GM19467 (cell line): Measurements from ENCODE around the gene LARP4B.

Experiments
- ATAC-seq: cut with Tn5 transposase; IDR thresholded peaks from one replicate; pipeline ENCODE4 v1.9.1; 2021; ENCODE audit warnings: mild to moderate bottlenecking, moderate library complexity; ENCODE audit not compliant: unreplicated experiment

The LARP4B gene

DNA sequence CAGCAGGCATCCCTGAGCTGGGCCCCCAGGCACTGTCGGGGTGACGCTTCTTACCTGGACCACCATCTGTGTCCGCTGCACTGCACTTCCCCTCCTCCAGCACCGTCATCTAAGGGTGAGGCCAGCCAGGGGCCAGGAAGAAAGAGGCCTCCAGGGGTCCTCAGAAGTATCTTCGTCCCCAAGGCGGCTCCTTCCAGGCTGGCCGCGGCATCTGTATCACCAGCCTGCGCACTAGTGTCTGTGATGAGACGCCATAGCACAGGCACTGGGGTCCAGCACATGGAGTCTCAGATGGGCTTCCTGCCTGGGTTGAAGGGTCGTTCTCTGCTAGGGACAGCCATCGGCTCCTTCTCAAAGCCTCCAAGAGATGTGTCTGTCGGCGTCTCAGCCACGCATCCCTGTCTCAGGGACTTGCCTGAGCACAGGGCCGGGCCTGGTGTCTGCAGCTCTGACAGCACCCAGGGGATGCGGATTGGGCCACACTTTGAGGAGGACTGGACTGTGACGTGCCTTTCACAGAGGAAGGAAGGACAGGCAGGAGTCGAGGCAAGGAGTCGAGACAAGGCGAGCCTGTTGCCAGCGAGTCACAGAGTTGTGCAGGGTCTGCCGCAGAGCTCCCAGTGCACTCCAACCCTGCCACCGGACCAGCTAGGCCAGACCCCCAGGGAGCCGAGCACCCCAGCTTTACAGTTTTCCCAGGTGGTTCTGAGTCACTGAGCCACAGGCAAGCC, 140.5 kb downstream of the LARP4B start:
- no peak for ATAC-seq

DNA sequence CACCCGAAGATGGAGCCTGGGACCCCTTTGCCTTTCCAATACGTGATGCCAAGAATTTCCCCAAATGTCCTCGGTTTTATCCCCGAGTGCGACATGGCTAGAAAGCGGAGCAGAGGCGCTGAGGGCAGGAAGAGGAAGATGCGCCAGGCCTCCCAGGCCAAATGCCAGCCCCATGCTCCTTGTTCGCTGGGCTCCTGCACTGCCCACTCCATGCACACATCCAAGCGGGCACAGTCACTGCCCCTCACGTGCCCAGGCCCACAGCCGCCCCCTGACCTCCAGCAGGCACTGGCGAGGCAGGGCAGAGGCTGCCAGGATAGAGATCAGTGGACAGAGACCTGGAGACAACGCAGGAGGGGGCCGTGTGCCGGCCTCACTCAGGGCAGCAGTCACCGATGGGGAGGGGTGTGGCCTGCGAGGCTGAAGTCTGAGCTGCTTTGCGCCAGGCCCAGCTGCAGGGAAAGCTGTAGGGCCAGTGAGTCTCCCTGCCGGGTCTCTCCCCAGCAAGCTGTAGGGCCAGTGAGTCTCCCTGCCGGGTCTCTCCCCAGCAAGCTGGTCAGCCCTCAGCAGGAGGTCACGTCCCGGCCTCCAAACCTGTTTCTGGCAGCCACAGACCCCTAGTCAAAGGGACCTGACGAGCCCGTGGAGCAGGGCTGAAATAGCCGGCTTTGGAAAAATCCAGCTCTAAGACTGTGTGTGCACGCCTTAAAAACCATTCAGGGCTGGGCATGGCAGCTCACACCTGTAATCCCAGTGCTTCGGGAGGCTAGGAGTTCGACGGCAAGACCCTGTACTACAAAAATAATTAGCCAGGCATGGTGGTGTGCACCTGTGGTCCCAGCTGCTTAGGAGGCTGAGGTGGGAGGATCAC, 141.4 kb downstream of the LARP4B start:
- no peak for ATAC-seq

DNA sequence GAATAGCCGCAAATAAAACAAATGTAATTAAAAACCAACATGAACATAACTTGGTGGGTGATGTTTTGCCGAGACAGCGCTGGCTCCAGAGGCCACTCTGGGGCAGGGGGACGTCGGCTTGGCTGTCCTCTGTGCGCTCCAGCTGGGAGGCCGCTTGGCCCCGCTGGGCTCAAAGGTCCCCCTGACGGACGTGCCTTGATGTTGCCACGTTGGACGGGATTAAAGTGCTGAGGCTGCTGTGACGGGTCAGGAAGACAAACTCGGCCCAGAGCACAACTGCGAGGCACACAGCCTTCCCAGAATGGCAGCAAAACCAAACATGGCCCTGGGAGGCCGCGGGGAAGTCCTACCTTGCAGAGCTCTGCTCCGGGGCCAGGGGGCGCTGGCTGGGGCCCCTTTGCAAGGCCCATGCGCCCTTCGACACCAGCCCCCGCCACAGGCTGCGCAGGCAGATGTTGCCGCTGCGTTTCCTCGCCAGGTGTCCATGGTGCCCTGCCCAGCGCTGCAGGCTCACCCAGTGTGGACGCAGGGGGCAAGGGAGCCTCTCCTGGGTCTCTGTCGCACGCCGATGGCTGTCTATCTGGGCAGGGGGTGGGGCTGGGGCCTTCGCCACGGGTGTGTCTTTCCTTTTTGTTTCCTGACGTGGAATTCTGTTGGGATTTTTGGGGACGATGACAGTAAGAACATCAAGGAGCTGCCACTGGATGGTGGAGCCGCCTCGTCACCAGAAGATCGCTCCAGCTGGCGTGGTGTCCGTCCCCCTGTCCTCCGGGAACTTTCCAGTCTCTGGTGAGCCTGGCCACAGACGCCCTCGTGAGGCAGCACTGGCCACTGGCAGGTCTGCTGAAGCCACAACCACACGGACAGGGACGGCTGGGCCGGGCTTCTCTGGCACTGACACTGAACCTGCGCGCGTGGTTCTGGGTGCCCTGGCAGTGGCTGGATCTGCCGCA, 142.4 kb downstream of the LARP4B start:
- no peak for ATAC-seq

DNA sequence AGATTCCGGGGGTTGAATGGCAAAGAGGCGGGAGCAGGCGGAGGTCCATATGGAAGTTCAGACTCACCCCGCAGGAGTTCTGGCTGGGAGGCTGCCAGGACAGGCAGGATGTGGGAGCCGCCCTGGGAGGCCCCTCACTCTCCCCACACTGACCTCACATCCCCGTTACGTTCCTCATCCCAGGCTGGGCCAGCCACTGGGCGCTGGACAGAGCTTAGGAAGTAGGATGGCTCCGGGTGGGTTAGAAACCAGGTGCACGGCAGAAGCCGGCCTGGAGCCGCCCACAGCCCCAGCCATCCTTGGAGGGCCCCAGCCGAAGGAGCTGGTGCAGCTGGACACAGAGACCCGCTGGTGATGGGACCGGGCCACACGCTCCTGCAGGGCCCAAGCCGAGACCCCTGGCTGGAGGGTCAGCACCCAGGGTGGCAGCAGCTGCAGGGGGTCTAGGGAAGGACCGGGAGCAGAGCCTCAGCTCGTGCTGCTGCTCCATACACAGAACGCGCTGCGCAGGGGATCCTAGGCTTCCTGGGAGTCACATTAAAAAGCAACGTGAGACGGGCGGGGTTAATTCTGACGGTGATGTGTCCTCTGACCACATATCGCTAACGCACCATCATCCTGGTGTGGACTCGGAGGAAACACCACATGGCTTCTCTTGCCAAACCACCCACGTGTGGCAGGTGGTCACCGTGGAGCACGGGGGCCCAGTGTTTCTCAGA, 143.4 kb downstream of the LARP4B start:
- no peak for ATAC-seq

DNA sequence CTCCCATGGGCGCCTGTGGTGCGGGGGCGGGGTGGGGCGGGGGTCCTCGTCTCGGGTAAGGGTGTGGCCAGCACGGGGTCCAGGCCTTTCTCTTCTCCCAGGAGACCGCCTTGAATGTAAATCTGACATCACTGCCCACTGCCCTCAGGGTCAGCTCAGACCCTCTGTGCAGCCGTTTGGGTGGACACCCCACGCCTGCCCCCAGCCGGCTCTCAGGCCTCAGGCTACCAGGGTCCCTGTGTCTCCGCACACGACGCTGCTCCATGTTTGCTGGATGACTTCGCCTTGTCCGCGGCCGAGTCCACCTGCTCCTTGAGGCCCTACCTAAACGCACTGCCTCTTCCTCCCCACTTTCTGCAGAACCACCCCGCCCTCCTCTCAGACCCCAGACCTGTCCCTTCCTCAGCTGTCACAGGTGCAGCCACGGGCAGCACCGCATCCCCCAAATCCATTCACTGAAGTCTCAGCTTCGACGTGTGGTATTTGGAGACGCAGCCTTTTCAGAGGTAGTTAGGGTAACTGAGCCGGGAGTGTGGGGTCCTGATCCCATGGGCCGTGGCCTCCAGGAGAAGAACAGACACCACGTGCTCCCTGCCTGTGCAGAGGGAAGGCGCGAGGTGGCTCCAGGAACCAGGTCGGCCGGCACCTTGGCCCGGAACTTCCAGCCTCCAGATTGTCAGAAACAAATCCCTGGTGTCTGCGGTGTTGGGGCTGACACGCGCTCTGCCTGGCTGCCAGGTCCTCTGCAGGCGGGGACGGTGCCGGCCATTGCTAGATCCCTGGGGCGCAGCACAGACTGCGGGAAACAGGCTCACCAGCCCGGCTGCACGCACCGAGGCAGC, 144.7 kb downstream of the LARP4B start:
- ATAC-seq, result no peak

DNA sequence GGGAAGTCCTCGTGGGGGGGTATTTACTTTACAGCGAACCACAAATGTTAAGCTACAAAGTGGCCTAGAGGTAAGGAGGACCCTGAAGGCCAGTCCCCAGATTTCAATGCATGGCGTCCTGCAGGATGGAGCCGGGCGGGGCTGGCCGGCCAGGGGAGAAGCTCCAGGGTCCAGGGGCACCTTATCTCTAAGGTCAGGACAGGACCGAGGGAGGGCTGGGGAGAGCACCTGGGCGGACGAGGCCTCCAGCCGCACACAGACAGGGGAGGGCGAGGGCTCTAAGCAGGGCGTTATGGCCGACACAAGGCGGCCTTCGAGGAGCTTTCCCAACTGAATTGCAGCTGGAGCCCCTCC, 145.7 kb downstream of the LARP4B start:
- ATAC-seq, result no peak

DNA sequence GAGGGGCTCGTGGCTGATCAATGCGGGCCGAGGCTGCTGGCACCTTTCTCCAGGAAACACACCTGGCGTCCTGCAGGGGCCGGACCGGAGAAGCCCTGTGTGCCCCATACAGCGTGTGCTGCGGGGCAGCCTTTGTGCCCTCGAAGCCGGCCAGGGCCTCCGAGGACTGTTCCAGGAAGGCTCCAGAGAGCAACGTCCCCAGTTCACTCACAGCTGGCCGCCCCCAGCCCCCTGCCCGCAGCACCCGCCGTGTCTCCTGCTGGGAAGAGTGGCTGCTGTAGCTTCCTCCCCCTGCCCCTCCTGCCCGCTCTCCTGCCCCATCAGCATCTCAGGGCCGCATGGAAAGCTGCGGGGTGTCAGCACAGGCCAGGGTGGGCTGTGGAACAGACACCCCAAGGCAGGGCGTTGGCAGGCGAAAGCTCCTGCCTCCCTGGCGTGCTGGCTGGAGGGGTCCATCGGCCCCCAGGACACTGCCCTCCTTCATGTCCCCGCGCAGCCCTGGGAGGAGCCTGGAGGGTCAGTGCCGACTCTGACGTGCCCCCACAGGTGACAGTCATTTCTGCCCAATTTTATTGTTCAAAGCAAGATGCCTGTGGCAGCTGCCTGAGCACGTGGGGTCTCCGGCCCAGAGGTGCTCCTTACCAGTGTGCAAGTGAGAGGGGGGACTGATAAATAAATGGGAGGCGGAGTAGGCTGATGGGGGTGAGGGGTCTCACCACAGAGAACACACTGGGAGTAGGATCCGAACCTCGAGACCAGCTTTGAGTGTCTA, 146.2 kb downstream of the LARP4B start:
- ATAC-seq, result no peak

DNA sequence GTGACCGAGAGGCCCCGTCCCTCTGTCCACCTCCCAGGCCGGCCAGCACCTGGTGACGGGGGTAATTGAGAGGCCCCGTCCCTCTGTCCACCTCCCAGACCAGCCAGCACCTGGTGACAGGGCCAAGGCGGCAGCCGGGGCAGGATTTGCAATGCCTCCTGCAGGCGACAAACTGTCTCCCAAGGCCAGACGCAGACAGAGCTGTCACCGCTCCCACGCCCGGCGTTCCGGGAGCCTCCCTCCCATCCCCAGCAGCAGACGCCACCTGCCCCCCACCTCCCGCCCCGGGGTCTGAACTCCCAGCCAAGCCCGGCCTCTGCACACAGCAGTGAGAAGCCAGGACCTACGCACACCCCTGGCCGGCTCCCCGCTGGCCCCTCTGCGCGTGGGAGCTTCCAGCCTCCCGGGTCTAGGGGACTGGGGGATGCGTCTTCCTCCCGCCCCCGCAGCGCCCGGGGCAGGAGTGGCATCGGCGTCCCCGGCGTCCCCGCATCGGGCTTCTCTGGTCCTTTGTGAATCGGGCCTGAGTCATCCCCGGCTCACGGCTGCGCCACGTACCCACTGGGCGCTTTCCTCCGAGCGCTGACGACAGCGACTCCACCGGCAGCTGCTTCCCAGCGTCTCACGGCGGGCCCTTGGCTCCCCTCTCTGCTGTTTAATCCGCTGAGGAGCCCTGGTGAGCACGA, 147.0 kb downstream of the LARP4B start:
- ATAC-seq, result no peak

DNA sequence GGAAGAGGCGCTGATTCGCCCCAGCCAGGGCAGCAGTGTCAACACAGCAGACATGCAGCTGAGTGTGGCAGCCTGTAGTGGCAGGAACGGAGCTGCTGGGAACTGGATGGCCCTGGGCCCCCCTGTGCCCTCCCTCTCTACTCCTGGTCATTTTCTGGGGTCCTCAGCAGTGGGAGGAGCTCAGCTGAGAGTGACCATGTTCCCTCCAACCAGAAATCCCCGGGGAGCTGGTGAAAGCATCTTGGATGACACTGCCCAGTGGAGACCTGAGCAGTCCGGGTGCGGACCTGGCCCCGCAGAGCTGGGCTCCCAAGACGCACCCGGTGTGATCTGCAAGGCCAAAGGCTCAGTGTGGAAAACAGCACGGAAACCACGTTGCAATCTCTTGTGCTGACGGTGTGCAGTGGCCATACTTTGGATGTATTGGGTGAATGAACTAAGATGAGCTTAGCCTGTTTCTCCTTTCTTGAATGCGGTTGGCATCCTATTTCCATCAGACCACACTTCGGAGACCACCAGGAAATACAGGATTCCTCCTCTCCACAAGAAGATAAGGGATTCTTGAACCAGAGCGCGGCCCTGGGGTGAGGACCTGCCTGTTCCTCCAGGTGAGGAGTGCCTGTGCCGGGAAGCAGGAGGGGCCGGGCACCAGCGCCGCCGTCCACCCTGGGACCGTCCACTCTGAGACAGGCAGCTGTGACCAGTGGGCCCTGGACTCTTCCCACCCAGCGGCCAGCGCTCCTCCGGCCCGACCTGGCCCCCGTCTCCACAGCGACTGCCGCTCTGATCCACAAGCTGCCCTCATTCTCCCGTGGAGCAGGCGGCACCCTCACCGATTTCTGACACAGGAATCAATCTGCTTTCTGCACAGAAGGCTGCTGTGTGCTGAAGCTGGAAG, 148.5 kb downstream of the LARP4B start:
- no peak for ATAC-seq

DNA sequence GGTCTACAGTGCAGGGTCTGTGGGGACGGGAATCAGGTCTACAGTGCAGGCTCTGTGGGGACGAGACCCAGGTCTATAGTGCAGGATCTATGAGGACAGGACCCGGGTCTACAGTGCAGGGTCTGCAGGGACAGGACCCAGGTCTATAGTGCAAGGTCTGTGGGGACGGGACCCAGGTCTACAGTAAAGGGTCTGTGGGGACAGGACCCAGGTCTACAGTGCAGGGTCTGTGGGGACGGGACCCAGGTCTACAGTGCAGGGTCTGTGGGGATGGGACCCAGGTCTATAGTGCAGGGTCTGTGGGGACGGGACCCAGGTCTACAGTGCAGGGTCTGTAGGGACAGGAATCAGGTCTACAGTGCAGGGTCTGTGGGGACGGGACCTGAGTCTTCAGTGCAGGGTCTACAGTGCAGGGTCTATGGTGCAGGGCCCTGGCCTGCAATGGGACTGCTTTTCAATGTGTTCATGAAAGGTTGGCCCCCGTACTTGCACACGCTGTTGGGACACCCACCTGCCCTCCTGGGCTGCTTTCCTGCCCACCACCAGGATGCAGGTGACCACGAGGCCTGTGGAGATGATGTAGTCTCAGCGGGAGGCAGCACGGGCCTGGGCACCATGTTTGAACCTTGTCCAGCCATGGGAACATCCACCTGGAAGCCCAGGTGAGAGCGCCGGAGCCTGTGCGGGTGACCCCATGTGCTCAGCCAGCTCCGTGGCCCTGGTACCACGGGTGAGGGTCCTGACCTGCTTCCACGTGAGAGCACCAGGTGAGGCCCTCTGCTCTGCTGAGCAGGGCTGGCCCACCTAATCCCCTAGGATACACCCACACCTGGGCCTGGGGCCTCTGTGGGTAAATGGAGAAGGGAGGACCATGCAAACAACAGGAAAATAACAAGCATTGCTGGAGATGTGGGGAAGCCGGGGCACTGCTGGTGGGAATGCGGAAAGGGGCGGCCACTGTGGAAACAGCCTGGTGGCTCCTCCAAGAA, 150.7 kb downstream of the LARP4B start:
- ATAC-seq, result no peak

DNA sequence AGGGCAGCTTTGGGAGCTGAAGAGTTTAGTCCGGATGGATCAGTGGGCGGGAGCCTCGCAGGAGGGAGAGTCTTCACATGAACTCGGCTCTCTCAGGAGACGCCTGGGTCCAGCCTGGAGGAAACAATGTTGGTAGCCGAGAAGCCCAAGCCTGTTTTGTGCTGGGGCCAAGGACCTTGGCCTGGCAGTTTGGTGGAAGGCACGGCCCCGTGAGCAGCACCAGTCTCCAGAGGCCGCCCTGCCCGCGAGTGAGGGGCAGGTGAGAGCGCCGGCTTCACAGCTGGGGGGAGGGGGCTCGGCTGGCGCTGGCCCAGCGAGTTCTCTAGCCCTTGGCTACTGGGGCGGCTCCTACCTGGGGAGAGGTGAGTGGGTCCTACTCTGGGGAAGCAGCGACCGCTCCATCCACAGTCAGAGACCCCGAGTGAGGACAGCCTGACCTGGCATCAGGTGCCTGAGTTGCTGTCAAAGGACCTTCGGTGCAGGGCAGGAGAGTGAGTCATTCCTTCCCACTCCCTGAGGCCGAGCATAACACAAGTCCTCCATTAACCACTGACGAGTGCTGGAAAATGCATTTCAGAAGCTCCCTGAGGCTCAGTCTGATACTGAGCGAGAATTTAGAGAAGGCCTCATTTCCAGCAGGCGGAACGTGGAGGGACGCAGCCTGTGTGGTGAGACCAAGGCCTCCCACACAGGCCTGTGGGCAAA, 152.7 kb downstream of the LARP4B start:
- ATAC-seq, result no peak

DNA sequence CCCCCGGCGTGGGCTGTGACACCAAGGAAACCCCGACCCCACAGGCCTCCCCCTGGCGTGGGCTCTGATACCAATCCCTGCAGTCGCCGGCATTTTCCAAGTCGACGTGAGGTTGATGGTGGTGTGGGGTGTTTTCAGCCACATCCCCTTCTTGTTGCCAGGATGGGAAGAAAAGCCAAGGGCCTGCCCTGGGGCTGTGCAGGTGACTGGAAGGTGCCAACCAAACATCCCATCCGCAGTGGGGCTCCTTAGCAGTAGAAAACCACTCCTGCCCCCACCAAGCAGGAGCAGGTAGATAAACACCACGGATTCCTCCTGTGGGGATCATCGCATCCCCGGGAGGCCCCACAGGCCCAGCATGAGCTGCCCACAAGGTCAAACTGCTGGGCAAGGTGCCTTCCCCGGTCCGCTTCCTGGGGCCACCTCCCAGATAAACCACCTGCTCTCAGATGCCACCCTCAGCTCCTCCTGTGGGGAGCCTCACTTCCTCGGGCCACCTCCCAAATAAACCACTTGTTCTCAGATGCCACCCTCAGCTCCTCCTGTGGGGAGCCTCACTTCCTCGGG, 153.5 kb downstream of the LARP4B start:
- ATAC-seq, result no peak

DNA sequence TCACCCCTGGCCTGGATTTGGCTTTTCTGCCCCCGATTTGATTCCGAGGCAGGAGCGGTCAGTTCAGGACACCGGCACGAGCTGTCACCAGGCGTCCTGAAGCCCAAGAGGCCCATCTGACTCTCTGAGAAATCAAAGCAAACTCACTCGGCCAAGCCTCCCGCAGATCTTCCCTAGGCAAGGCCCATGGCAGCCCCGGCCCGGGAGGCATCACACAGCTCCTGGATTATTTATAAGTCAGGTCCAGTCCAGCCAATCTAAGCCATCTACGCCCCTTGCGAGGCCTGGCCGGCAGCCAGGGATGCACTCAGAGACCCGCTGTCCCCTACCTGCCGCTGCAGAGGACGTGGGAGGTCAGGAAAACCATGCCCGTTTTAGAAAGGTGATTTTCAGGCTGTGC, 154.7 kb downstream of the LARP4B start:
- no peak for ATAC-seq

DNA sequence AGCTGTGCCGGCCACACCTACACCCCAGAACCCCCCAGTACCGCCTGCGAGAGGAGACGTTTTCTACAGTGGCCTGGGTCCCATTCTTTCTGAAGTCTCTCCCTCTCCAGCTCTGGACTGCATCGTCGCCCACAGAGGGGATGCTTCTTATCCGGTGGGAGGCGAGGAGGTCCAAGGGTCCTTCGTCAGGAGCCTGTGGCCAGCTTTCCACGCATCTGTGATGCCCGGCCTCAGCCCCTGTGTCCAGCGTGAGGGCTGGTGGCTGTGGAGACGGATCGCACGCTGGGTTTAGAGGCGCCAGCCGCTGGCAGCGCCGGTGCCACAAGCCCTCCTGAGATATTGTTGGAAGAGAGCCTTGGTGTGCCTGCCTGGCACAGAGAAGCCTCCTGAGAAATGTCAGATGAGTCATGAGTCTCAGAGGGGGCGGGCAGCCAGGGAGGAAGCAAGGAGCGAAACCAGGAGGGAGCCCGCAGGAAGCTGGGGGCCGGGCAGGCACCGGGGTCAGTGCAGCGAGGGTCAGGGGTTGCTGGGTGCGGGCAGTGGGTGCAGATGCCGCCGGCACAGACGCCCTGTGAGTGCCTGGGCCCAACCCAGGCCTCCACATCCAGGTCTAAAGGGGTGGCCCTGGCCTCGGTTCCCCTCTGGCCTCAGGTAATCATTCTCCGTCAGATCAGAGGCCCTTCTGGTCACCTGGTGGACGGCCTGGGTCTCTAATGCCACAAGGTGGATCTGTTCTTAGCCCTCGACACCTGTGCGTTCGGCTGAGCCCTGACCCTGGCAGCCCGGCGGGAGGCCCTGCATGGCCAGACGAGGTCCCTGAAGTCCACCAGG, 156.0 kb downstream of the LARP4B start:
- no peak for ATAC-seq
